ENCODE measurements around the gene MCF2L.

The MCF2L gene

DNA sequence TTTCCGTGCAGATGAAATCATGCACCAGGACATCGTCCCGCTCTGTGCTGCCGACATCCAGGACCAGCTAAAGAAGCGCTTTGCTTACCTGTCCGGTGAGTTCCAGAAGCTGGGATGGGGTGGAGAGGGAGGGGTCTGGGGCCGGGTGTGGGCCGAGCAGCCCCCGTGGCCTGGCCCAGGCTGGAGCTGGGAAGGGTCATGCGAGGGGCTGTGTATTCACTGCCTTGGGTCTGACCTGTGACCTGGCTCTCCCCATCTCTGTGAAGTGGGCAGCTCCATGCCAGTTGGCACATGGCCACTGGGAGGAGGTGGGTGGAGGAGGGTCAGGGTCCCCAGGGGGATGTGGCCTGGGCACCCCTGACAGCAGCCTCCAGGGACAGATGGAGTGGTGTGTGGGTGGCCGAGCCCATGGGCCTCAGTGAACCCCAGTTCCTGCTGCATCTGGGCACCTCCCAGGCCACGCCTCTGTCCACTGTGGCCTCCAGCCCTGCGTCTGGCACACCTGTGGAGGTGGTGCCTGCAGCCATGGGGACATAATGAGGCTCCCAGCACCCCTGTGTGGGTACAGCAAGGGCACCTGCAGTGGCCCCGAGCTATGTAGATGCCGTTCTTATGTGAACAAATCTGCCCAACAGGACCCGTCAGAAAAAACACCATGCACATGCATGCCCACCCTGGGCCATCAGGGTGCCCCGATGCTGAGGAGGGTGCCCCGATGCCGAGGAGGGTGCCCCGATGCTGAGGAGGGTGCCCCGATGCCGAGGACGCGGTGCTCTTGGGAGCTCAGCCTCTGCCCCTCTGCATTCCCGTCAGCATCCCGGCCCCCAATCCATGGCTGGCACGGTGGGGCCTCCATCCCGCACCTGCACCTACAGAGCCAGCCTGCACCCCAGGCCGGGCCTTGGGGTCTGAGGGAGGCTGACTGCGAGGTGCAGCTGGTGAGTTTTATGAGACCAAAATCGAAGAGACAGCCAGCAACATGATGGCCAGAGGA, 46.0 kb downstream of the MCF2L start:
- in situ Hi-C loops (cut with MboI; ENCODE audit: low sequenced_read_pairs): no loop called here

GRCh38 chr13:113015826-113016525, 47.0 kb downstream of the MCF2L start:
- in situ Hi-C loops (cut with MboI; ENCODE audit: low sequenced_read_pairs): no loop called here

DNA sequence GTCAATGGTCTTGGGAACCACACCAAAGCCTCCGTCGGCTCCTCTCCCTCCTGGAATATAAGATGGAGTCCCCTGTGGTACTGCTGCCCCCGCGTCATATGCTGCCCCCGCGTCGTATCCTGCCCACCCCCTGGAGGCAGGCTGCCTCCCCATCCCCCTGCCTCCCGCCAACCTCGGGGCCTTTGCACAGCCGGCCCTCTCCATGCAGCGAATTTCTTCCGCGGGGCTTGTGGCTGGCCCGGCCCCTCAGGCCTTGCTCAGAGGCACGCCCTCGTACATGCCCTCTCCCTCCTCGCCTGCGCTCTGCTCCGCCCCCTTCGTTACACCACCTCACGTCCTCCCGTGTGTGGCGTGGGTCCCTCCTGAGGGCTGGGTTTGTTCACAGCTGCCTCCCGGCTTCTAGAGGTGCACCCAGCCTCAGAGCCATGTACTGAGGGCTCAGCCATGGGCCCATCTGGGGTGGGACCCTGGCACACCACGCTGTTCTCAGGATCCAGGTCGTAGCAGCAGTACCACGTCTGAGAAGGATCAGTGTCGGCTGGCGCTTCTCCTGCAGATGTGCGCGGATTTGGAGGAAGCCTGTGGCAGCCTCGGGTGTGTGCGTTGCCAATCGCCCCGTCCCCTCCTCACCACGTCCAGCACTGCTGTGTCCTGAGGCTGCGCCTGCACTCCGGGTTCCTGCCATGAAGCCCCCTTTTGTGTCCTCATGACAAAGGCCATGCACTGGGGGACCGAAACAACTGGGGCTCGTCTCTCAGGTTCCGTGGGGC, 47.7 kb downstream of the MCF2L start:
- in situ Hi-C loops (cut with MboI; ENCODE audit: low sequenced_read_pairs): no loop called here

- in situ Hi-C loops (cut with MboI; ENCODE audit: low sequenced_read_pairs): no loop called here
Measured at GRCh38 chr13:113017506-113018215, 48.6 kb downstream of the MCF2L start.

- in situ Hi-C loops (cut with MboI; ENCODE audit: low sequenced_read_pairs): no loop called here
Measured at GRCh38 chr13:113018676-113019465, 49.9 kb downstream of the MCF2L start.

- in situ Hi-C loops (cut with MboI; ENCODE audit: low sequenced_read_pairs): no loop called here
Measured at GRCh38 chr13:113020323-113021080, 51.5 kb downstream of the MCF2L start.

DNA sequence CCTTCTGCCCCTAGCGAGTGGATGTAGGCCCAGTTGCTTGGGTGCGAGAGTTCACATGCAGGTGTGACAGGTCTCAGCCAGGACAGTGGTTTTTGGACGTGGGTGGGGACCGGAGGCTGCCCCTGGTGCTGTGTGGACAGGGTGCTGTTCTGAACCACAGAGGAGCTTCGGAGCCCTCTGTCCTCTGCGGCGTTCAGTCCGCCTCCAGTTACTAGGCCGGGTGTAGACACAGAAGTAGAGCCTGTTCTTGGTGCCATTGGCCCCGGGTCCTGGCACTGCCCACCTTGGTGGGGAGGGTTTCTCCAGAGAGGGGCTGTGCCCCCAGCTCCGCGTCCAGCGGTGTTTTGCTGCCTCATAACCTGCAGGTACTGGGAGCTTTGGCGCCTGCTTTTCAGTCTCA, 52.4 kb downstream of the MCF2L start:
- in situ Hi-C loops (cut with MboI; ENCODE audit: low sequenced_read_pairs): no loop called here

DNA sequence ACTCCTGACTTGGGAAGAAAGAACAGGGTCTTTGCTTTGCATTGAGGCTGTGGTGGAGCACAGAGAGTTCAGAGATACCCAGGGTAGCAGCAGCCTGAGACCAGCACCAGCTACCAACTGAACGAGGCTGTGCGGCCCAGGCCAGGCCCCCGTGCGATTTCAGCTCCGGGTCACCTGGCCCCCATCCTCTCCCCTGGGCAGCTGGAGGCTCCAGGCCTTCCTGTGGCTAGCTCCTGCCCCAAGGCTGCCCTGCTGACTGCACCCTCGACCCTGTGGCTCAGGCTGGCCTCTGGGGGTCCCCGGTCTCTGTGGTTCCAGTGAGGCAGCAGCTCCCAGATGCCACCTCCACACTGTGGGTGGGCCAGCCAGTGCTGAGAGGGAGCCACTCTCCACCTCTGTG, 52.8 kb downstream of the MCF2L start:
- in situ Hi-C loops (cut with MboI; ENCODE audit: low sequenced_read_pairs): no loop called here

DNA sequence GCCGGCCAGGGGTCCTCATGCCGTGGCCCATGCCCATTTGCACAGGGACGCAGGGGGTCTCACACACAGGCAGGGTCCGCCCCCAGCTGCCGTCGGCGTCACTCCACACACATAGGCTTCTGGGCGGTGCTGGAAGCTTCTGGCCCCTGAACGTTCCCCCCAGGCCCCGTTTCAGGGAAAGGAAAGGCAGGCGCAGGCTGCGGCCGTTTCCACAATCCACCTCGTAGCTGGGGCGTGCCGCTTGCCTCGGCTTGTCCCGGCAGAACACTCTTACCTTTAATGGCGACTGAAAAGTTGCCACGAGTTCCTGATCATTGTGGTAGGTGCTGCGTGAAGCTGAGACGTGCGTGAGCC, 53.4 kb downstream of the MCF2L start:
- in situ Hi-C loops (cut with MboI; ENCODE audit: low sequenced_read_pairs): no loop called here

DNA sequence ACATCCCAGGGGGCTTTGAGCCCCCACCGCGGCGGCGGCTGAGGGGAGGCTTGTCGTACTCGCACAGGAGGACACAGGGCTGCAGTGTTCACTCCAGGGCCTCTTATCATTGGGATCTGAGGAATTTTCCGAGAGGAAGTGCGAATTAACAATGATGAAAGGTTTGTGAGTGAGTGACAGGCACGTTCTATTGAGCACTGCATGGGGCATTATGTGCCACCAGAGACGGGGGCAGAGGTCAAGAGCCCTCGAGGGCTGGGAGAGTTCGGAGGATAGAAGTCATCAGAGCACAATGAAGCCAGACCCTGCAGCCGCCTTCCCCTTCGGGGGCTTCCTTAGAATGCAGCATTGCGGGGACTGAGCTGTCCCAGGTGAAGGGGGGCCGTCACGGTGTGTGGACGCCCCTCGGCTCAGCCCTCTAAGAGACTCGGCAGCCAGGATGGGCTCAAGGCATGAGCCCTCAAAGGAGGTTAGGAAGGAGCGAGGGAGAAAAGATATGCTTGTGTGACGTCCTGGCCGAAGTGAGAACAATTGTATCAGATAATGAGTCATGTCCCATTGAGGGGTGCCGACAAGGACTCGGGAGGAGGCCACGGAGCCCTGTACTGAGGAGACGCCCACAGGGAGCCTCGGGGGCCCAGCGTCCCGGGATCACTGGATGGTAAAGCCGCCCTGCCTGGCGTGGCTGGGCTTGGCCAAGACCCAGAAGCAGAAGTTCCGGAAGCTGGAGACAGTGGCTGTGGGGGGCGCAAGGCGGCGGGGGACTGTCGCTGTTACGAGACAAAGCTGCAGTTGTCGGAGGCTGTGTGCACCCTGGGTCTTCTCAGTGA, 53.9 kb downstream of the MCF2L start:
- in situ Hi-C loops (cut with MboI; ENCODE audit: low sequenced_read_pairs): no loop called here

GRCh38 chr13:113023694-113024430, 54.8 kb downstream of the MCF2L start:
- in situ Hi-C loops (cut with MboI; ENCODE audit: low sequenced_read_pairs): no loop called here

DNA sequence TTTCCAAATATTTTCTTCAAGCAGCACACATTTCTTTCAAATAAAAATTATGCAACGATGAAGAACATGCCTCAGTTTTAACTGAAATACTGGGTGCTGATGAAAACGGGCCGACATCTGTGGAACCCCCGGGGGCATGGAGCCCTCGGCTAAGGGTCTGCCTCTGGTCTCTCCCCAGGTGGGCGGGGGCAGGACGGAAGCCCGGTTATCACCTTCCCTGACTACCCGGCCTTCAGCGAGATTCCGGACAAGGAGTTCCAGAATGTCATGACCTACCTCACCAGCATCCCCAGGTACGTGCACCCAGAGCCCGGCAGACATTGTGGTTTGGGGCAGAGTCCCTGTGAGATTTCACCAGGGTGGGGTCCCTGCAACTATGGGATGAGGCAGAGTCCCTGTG, 55.5 kb downstream of the MCF2L start:
- in situ Hi-C loops (cut with MboI; ENCODE audit: low sequenced_read_pairs): no loop called here

- in situ Hi-C loops (cut with MboI; ENCODE audit: low sequenced_read_pairs): no loop called here
Measured at GRCh38 chr13:113026391-113026910, 57.4 kb downstream of the MCF2L start.

DNA sequence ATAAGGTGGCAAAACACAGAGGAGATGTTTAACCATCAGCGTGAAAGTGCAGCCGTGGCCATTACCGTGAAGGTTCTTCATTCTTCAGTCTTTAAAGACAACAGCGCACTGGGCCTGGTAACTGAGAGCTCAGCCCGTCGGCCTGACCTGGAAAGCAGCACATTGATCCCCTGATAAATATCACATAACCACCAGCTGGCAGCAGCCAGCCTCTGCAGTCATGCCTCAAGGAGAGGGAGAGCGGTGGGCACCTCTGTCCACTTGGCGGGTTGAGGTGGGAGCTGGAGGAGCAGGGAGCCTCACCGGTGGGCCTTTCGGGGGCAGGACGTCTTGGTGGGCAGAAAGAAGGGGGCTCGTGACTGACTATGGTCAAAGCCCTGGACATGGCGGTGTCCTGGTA, 58.1 kb downstream of the MCF2L start:
- in situ Hi-C loops (cut with MboI; ENCODE audit: low sequenced_read_pairs): no loop called here

DNA sequence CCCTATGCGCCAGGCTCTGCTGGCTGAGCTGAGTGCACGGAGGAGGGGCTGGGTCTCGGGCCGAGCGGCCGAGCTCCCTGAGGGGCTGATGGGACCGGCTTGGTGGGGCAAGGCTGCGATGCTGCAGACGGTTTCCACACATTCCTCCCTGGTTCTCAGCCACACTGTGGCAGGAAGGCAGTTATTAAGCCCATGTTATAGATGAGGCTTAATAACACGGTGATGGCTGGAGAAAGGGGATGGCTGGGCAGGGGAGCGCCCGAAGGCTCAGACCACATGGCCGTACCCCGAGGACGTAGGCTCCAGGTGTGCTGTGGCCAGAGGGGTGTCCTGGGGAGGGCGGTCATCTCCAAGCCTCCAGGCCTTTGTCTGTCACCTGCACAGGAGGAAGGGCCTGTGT, 58.6 kb downstream of the MCF2L start:
- in situ Hi-C loops (cut with MboI; ENCODE audit: low sequenced_read_pairs): no loop called here

- in situ Hi-C loops (cut with MboI; ENCODE audit: low sequenced_read_pairs): no loop called here
Measured at GRCh38 chr13:113028336-113029060, 59.5 kb downstream of the MCF2L start.

- in situ Hi-C loops (cut with MboI; ENCODE audit: low sequenced_read_pairs): no loop called here
Measured at GRCh38 chr13:113029061-113029445, 60.0 kb downstream of the MCF2L start.

Measured in HL-60/S4 treated with retinoic acid at 250 ng/mL for 4 days and 3 days (cell line).